ENCODE data around the gene RAB31. TPM values are rescaled to one million over a fixed set of nuclear protein-coding genes. Genes with fewer than 3 reads are reported as not detected.
A peak's percentile ranks its signal among the peaks of the same experiment; 100 is the strongest.

Gene RAB31
- total and polyA plus RNA-seq, 2 of the 13 experiments (the other 11 are each of a cell fraction or from before 2014, with no cell fraction given): 1.1 to 1.7 TPM

DNA sequence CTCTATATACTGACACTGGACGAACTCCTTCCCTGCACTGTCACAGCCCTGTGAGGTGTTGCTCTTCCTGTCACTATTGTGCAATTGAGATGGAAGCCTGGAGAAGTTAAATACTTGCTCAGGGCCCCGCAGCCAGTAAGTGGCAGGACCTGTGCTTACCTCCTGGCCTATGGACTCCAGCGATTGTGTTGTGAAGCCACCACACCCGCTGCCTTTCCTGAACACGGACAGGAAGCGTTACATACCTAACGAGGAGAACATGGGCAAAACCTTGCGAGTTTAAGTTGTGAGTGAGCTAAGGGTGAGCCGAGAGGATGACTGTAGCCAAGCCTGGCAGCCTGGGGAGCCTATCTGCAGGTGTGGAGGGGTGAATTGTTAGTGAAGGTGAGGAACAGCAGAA is 26.1 kb downstream of the RAB31 start (continued):
- TF ChIP-seq, protein P1, sequence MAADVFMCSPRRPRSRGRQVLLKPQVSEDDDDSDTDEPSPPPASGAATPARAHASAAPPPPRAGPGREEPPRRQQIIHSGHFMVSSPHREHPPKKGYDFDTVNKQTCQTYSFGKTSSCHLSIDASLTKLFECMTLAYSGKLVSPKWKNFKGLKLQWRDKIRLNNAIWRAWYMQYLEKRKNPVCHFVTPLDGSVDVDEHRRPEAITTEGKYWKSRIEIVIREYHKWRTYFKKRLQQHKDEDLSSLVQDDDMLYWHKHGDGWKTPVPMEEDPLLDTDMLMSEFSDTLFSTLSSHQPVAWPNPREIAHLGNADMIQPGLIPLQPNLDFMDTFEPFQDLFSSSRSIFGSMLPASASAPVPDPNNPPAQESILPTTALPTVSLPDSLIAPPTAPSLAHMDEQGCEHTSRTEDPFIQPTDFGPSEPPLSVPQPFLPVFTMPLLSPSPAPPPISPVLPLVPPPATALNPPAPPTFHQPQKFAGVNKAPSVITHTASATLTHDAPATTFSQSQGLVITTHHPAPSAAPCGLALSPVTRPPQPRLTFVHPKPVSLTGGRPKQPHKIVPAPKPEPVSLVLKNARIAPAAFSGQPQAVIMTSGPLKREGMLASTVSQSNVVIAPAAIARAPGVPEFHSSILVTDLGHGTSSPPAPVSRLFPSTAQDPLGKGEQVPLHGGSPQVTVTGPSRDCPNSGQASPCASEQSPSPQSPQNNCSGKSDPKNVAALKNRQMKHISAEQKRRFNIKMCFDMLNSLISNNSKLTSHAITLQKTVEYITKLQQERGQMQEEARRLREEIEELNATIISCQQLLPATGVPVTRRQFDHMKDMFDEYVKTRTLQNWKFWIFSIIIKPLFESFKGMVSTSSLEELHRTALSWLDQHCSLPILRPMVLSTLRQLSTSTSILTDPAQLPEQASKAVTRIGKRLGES (CRISPR knock-in tag; IDR thresholded peaks at IDR 0.05; ENCODE audit: borderline replicate concordance): no peak
- TF ChIP-seq ZNF883 (CRISPR knock-in tag; IDR thresholded peaks at IDR 0.05; ENCODE audit: not compliant biosample characterization): peak; percentile 30
- TF ChIP-seq, protein P2, sequence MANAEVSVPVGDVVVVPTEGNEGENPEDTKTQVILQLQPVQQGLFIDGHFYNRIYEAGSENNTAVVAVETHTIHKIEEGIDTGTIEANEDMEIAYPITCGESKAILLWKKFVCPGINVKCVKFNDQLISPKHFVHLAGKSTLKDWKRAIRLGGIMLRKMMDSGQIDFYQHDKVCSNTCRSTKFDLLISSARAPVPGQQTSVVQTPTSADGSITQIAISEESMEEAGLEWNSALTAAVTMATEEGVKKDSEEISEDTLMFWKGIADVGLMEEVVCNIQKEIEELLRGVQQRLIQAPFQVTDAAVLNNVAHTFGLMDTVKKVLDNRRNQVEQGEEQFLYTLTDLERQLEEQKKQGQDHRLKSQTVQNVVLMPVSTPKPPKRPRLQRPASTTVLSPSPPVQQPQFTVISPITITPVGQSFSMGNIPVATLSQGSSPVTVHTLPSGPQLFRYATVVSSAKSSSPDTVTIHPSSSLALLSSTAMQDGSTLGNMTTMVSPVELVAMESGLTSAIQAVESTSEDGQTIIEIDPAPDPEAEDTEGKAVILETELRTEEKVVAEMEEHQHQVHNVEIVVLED (CRISPR knock-in tag; IDR thresholded peaks at IDR 0.05; ENCODE audit: borderline replicate concordance): no peak
- TF ChIP-seq, protein P3, sequence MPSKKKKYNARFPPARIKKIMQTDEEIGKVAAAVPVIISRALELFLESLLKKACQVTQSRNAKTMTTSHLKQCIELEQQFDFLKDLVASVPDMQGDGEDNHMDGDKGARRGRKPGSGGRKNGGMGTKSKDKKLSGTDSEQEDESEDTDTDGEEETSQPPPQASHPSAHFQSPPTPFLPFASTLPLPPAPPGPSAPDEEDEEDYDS (CRISPR knock-in tag; IDR thresholded peaks at IDR 0.05): peak; percentile 57
- TF ChIP-seq KMT2B (CRISPR knock-in tag; IDR thresholded peaks at IDR 0.05): 0 out of 2 replicates have a peak, but pooled peaks have one; percentile 28
- TF ChIP-seq, protein P4, sequence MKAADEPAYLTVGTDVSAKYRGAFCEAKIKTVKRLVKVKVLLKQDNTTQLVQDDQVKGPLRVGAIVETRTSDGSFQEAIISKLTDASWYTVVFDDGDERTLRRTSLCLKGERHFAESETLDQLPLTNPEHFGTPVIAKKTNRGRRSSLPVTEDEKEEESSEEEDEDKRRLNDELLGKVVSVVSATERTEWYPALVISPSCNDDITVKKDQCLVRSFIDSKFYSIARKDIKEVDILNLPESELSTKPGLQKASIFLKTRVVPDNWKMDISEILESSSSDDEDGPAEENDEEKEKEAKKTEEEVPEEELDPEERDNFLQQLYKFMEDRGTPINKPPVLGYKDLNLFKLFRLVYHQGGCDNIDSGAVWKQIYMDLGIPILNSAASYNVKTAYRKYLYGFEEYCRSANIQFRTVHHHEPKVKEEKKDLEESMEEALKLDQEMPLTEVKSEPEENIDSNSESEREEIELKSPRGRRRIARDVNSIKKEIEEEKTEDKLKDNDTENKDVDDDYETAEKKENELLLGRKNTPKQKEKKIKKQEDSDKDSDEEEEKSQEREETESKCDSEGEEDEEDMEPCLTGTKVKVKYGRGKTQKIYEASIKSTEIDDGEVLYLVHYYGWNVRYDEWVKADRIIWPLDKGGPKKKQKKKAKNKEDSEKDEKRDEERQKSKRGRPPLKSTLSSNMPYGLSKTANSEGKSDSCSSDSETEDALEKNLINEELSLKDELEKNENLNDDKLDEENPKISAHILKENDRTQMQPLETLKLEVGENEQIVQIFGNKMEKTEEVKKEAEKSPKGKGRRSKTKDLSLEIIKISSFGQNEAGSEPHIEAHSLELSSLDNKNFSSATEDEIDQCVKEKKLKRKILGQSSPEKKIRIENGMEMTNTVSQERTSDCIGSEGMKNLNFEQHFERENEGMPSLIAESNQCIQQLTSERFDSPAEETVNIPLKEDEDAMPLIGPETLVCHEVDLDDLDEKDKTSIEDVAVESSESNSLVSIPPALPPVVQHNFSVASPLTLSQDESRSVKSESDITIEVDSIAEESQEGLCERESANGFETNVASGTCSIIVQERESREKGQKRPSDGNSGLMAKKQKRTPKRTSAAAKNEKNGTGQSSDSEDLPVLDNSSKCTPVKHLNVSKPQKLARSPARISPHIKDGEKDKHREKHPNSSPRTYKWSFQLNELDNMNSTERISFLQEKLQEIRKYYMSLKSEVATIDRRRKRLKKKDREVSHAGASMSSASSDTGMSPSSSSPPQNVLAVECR (CRISPR knock-in tag; IDR thresholded peaks at IDR 0.05; ENCODE audit: borderline replicate concordance): peak; percentile 30; the same call in 1 of the 2 replicates
- TF ChIP-seq ZNF468 (CRISPR knock-in tag; IDR thresholded peaks at IDR 0.05): no peak
- peak; percentile 51; the same call in 1 of the 2 replicates for TF ChIP-seq SAP130 (CRISPR knock-in tag; IDR thresholded peaks at IDR 0.05; ENCODE audit: low read depth)
- peak; percentile 62; the same call in 1 of the 2 replicates for TF ChIP-seq ETV5 (CRISPR knock-in tag; IDR thresholded peaks at IDR 0.05; ENCODE audit: borderline replicate concordance)
- no peak for TF ChIP-seq FOSL1 (CRISPR knock-in tag; IDR thresholded peaks at IDR 0.05; ENCODE audit: borderline replicate concordance)
- TF ChIP-seq ZNF614 (CRISPR knock-in tag; IDR thresholded peaks at IDR 0.05; ENCODE audit: borderline replicate concordance): peak; percentile 37; the same call in 1 of the 2 replicates
- no peak for TF ChIP-seq ZSCAN20 (CRISPR knock-in tag; IDR thresholded peaks at IDR 0.05; ENCODE audit: borderline replicate concordance)
- TF ChIP-seq ZNF274 (CRISPR knock-in tag; IDR thresholded peaks at IDR 0.05): 0 out of 2 replicates have a peak, but pooled peaks have one; percentile 48
- TF ChIP-seq SRSF1 (optimal IDR thresholded peaks at IDR 0.05; ENCODE audit: low read depth, low read length): no peak
- peak; percentile 32; the same call in 1 of the 2 replicates for TF ChIP-seq KAT8 (CRISPR knock-in tag; IDR thresholded peaks at IDR 0.05)
- TF ChIP-seq LCORL (IDR thresholded peaks at IDR 0.05): no peak
- peak; percentile 63 for TF ChIP-seq LCORL (CRISPR knock-in tag; IDR thresholded peaks at IDR 0.05)
- TF ChIP-seq, protein P5, sequence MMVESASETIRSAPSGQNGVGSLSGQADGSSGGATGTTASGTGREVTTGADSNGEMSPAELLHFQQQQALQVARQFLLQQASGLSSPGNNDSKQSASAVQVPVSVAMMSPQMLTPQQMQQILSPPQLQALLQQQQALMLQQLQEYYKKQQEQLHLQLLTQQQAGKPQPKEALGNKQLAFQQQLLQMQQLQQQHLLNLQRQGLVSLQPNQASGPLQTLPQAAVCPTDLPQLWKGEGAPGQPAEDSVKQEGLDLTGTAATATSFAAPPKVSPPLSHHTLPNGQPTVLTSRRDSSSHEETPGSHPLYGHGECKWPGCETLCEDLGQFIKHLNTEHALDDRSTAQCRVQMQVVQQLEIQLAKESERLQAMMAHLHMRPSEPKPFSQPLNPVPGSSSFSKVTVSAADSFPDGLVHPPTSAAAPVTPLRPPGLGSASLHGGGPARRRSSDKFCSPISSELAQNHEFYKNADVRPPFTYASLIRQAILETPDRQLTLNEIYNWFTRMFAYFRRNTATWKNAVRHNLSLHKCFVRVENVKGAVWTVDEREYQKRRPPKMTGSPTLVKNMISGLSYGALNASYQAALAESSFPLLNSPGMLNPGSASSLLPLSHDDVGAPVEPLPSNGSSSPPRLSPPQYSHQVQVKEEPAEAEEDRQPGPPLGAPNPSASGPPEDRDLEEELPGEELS (CRISPR knock-in tag; IDR thresholded peaks at IDR 0.05): 0 out of 2 replicates have a peak, but pooled peaks have one; percentile 9
